Lower leg skin (tissue), 3 donors: ENCODE data around the gene FSTL1.

ENCODE experiments used
- CTCF ChIP-seq, 3 donors: fragments of 450-650 bp; IDR thresholded peaks; one replicate each; pipeline ENCODE4 v1.5.1; 2016; ENCODE audit warnings: antibody characterized with exemption in 3 of 3, mild to moderate bottlenecking in 3 of 3, moderate library complexity in 2 of 3
- POLR2A ChIP-seq, 2 donors: fragments of 450-650 bp; IDR thresholded peaks; one replicate each; pipeline ENCODE4 v1.6.1; 2016 to 2017; ENCODE audit warnings: antibody characterized with exemption in 2 of 2, mild to moderate bottlenecking in 1 of 2, moderate library complexity in 1 of 2

GRCh38 chr3:120449701-120450599 is 842 bp downstream of the FSTL1 start:
- TF ChIP-seq CTCF (IDR thresholded peaks at IDR 0.05) (no peak), POLR2A (IDR thresholded peaks at IDR 0.05) (no peak)
